ENCODE measurements around the gene GSN. TPM values are rescaled to one million over a fixed set of nuclear protein-coding genes. Genes with fewer than 3 reads are reported as not detected.

GSN gene
- total and polyA plus RNA-seq, 2 of the 13 experiments (the other 11 are each of a cell fraction or from before 2014, with no cell fraction given) = 294 to 307 TPM

GRCh38 chr9:121296213-121297127 is 28.5 kb downstream of the GSN start (continued):
- TF ChIP-seq PRPF4 (IDR thresholded peaks at IDR 0.05; ENCODE audit: low read depth, low read length, poor library complexity, severe bottlenecking) (no peak), ZNF773 (CRISPR knock-in tag; IDR thresholded peaks at IDR 0.05; ENCODE audit: borderline replicate concordance) (no peak), FUBP1 (CRISPR knock-in tag; IDR thresholded peaks at IDR 0.05; ENCODE audit: borderline replicate concordance) (no peak), ZNF431 (CRISPR knock-in tag; IDR thresholded peaks at IDR 0.05; ENCODE audit: borderline replicate concordance, low read depth) (0 out of 2 replicates have a peak, but pooled peaks have one; percentile 40), KLF12 (CRISPR knock-in tag; IDR thresholded peaks at IDR 0.05; ENCODE audit: borderline replicate concordance) (peak; percentile 50; the same call in 1 of the 2 replicates), BORCS8-MEF2B (CRISPR knock-in tag; IDR thresholded peaks at IDR 0.05) (peak; percentile 62; the same call in 1 of the 2 replicates), ZNF574 (CRISPR knock-in tag; IDR thresholded peaks at IDR 0.05) (peak; percentile 69), JUND (CRISPR knock-in tag; IDR thresholded peaks at IDR 0.05) (0 out of 2 replicates have a peak, but pooled peaks have one; percentile 37), NFYC (CRISPR knock-in tag; IDR thresholded peaks at IDR 0.05) (no peak), GFI1 (CRISPR knock-in tag; IDR thresholded peaks at IDR 0.05; ENCODE audit: borderline replicate concordance) (peak; percentile 46; the same call in 1 of the 2 replicates), ZBTB34 (CRISPR knock-in tag; IDR thresholded peaks at IDR 0.05) (peak; percentile 86), ZMAT3 (CRISPR knock-in tag; conservative IDR thresholded peaks at IDR 0.05) (0 out of 2 replicates have a peak, but pooled peaks have one; percentile 52), ZNF761 (CRISPR knock-in tag; conservative IDR thresholded peaks at IDR 0.05) (no peak), NONO (IDR thresholded peaks at IDR 0.05) (no peak), NONO (CRISPR knock-in tag; conservative IDR thresholded peaks at IDR 0.05) (peak; percentile 60), SPEN (CRISPR knock-in tag; IDR thresholded peaks at IDR 0.05; ENCODE audit: low read depth) (no peak), ZNF816 (CRISPR knock-in tag; IDR thresholded peaks at IDR 0.05; ENCODE audit: borderline replicate concordance) (no peak)

Data from HepG2 (cell line).